HEK293T (cell line): ENCODE results near the gene RPH3AL.

Experiments
- CTCF ChIA-PET: fragments of 350-600 bp; formaldehyde crosslinking; extraction: SDS; loops from one replicate; lab custom pipeline; 2021; ENCODE audit warnings: antibody characterized with exemption, inconsistent platforms; lab: Yijun Ruan, JAX
- POLR2A ChIA-PET: fragments of 350-600 bp; formaldehyde crosslinking; extraction: SDS; loops from one replicate; lab custom pipeline; 2020; ENCODE audit warnings: antibody characterized with exemption, inconsistent platforms; lab: Yijun Ruan, JAX
- DNase-seq: peaks from one replicate; pipeline ENCODE4 v3.0.0; 2012; ENCODE audit warnings: mixed read lengths; ENCODE audit errors: extremely low spot score
- ARNT ChIP-seq: fragments of 450-650 bp; IDR thresholded peaks from 2 replicates; pipeline ENCODE4 v1.6.1; 2017; ENCODE audit warnings: mild to moderate bottlenecking
- BHLHE40 ChIP-seq: fragments of 450-650 bp; IDR thresholded peaks from 2 replicates; pipeline ENCODE4 v1.6.1; 2016; ENCODE audit warnings: mild to moderate bottlenecking, moderate library complexity, borderline replicate concordance
- CTBP1 ChIP-seq: fragments of 450-650 bp; IDR thresholded peaks from 2 replicates; pipeline ENCODE4 v1.6.1; 2016; ENCODE audit warnings: borderline replicate concordance
- ELF4 ChIP-seq: fragments of 450-650 bp; IDR thresholded peaks from 2 replicates; pipeline ENCODE4 v1.6.1; 2017; ENCODE audit warnings: antibody characterized with exemption
- FOXA1 ChIP-seq: fragments of 450-650 bp; IDR thresholded peaks from 2 replicates; pipeline ENCODE4 v1.6.1; 2016; ENCODE audit warnings: mild to moderate bottlenecking
- FOXK2 ChIP-seq: fragments of 450-650 bp; IDR thresholded peaks from 2 replicates; pipeline ENCODE4 v1.6.1; 2016; ENCODE audit warnings: mild to moderate bottlenecking
- FOXM1 ChIP-seq: fragments of 450-650 bp; IDR thresholded peaks from 2 replicates; pipeline ENCODE4 v1.6.1; 2017; ENCODE audit warnings: mild to moderate bottlenecking, borderline replicate concordance
- HDGF ChIP-seq: fragments of 450-650 bp; IDR thresholded peaks from 2 replicates; pipeline ENCODE4 v1.6.1; 2017; ENCODE audit warnings: antibody characterized with exemption, borderline replicate concordance
- L3MBTL2 ChIP-seq: fragments of 450-650 bp; conservative IDR thresholded peaks from 2 replicates; pipeline ENCODE4 v1.6.1; 2016; ENCODE audit warnings: mild to moderate bottlenecking
- LEF1 ChIP-seq: fragments of 450-650 bp; IDR thresholded peaks from 2 replicates; pipeline ENCODE4 v1.6.1; 2017; ENCODE audit warnings: mild to moderate bottlenecking, borderline replicate concordance
- NFRKB ChIP-seq: fragments of 450-650 bp; IDR thresholded peaks from 2 replicates; pipeline ENCODE4 v1.6.1; 2016; ENCODE audit warnings: mild to moderate bottlenecking, moderate library complexity
- PKNOX1 ChIP-seq: fragments of 450-650 bp; IDR thresholded peaks from 2 replicates; pipeline ENCODE4 v1.6.1; 2016
- SP1 ChIP-seq: fragments of 450-650 bp; IDR thresholded peaks from 2 replicates; pipeline ENCODE4 v1.6.1; 2017
- SUZ12 ChIP-seq: fragments of 450-650 bp; IDR thresholded peaks from 2 replicates; pipeline ENCODE4 v1.6.1; 2016; ENCODE audit warnings: mild to moderate bottlenecking
- TARDBP ChIP-seq: fragments of 450-650 bp; IDR thresholded peaks from 2 replicates; pipeline ENCODE4 v1.6.1; 2016
- ZNF384 ChIP-seq: fragments of 450-650 bp; IDR thresholded peaks from 2 replicates; pipeline ENCODE4 v1.6.1; 2016

RPH3AL gene

GRCh38 chr17:385178-385835 is 32.7 kb upstream of the RPH3AL start:
- POLR2A ChIA-PET = no interaction called here
- CTCF ChIA-PET = no interaction called here
- peak; percentile 42 for DNase-seq
- TF ChIP-seq BHLHE40 (no peak), TARDBP (no peak), ARNT (no peak), NFRKB (no peak), ELF4 (no peak), FOXM1 (no peak), FOXK2 (no peak), L3MBTL2 (no peak), SUZ12 (no peak), LEF1 (no peak), FOXA1 (no peak), ZNF384 (no peak), SP1 (no peak), CTBP1 (no peak), PKNOX1 (no peak), HDGF (no peak)

GRCh38 chr17:384622-385177 is 32.1 kb upstream of the RPH3AL start:
- TF ChIP-seq FOXA1 = no peak
- no peak for TF ChIP-seq ARNT
- TF ChIP-seq L3MBTL2 = no peak
- no peak for TF ChIP-seq LEF1
- no peak for TF ChIP-seq ELF4
- TF ChIP-seq NFRKB = no peak
- TF ChIP-seq ZNF384 = no peak
- no peak for TF ChIP-seq FOXM1
- TF ChIP-seq FOXK2 = no peak
- no peak for TF ChIP-seq CTBP1
- TF ChIP-seq TARDBP = no peak
- no peak for TF ChIP-seq HDGF
- TF ChIP-seq SUZ12 = no peak
- DNase-seq = no peak
- CTCF ChIA-PET = no interaction called here
- POLR2A ChIA-PET = no interaction called here

GRCh38 chr17:383771-384621 is 31.4 kb upstream of the RPH3AL start:
- no peak for DNase-seq
- ChIA-PET CTCF (no interaction called here), POLR2A (no interaction called here)
- TF ChIP-seq CTBP1 (no peak), SUZ12 (no peak), ELF4 (no peak), FOXA1 (no peak), LEF1 (no peak), FOXK2 (no peak), BHLHE40 (no peak), ZNF384 (no peak), TARDBP (no peak), FOXM1 (no peak), PKNOX1 (no peak), ARNT (no peak), NFRKB (no peak), L3MBTL2 (no peak), HDGF (no peak), SP1 (no peak)

GRCh38 chr17:382644-383533 is 30.3 kb upstream of the RPH3AL start:
- ChIA-PET POLR2A (no interaction called here), CTCF (no interaction called here)
- DNase-seq = no peak
- no peak for TF ChIP-seq TARDBP
- no peak for TF ChIP-seq PKNOX1
- TF ChIP-seq SP1 = no peak
- no peak for TF ChIP-seq FOXA1
- no peak for TF ChIP-seq ZNF384
- TF ChIP-seq HDGF = no peak
- TF ChIP-seq BHLHE40 = no peak
- no peak for TF ChIP-seq NFRKB
- no peak for TF ChIP-seq CTBP1
- TF ChIP-seq LEF1 = no peak
- no peak for TF ChIP-seq L3MBTL2
- TF ChIP-seq ELF4 = no peak
- TF ChIP-seq SUZ12 = no peak
- no peak for TF ChIP-seq FOXM1
- TF ChIP-seq FOXK2 = no peak
- TF ChIP-seq ARNT = no peak
